OCI-LY3 (cell line): ENCODE measurements around the gene POLH.

Experiments used
- H2AFZ ChIP-seq: fragments of 200-600, 300-600 bp; shearing (Covaris generic); 2 replicates; pipeline ENCODE4 v1.6.0; 2014; ENCODE audit warnings: antibody characterized with exemption, low read depth, low read length
- H3K27ac ChIP-seq: fragments of 200-600, 300-600 bp; sonication (generic); 2 replicates; pipeline ENCODE4 v1.5.1; 2014; ENCODE audit warnings: mild to moderate bottlenecking, low read length, moderate library complexity, mixed read lengths
- H3K27me3 ChIP-seq: fragments of 200-600, 300-600 bp; sonication (generic); 2 replicates; pipeline ENCODE4 v1.6.1; 2014; ENCODE audit warnings: low read depth, low read length, mixed read lengths
- H3K36me3 ChIP-seq: fragments of 200-600, 300-600 bp; sonication (generic); replicated peaks from 2 replicates; pipeline ENCODE3; 2014; ENCODE audit warnings: low read depth, low read length, mixed read lengths
- H3K4me1 ChIP-seq: fragments of 300-600, 200-600 bp; sonication (generic); 2 replicates; pipeline ENCODE4 v1.6.1; 2014; ENCODE audit warnings: low read length, mixed read lengths
- H3K4me2 ChIP-seq: fragments of 200-600, 300-600 bp; sonication (generic); 2 replicates; pipeline ENCODE4 v1.6.1; 2014; ENCODE audit warnings: low read length, mixed read lengths
- H3K4me3 ChIP-seq: fragments of 300-600, 200-600 bp; sonication (generic); 2 replicates; pipeline ENCODE4 v1.5.1; 2014; ENCODE audit warnings: antibody characterized with exemption, mild to moderate bottlenecking, low read length, moderate library complexity
- H3K79me2 ChIP-seq: fragments of 300-600, 200-600 bp; shearing (Covaris generic); 2 replicates; pipeline ENCODE4 v1.6.1; 2014; ENCODE audit warnings: mild to moderate bottlenecking, low read length, mixed read lengths
- H3K9ac ChIP-seq: fragments of 300-600, 200-600 bp; shearing (Covaris generic); 2 replicates; pipeline ENCODE4 v1.6.0; 2014; ENCODE audit warnings: mild to moderate bottlenecking, low read length, moderate library complexity
- H3K9me3 ChIP-seq: fragments of 200-600, 300-600 bp; shearing (Covaris generic); 2 replicates; pipeline ENCODE4 v1.6.1; 2014; ENCODE audit warnings: low read length, mixed read lengths; ENCODE audit not compliant: insufficient read depth
- H4K20me1 ChIP-seq: fragments of 200-600, 300-600 bp; sonication (generic); 2 replicates; pipeline ENCODE4 v1.6.1; 2016; ENCODE audit warnings: low read length, mixed read lengths; ENCODE audit not compliant: insufficient read depth
- CTCF ChIP-seq: fragments of 200-600, 300-600 bp; sonication (generic); IDR thresholded peaks from 2 replicates; pipeline ENCODE4 v1.5.1; 2014; ENCODE audit warnings: antibody characterized with exemption, low read length, low read depth
- EZH2phosphoT487 ChIP-seq: fragments of 200-600 bp; shearing (Covaris generic); IDR thresholded peaks from 2 replicates; pipeline ENCODE4 v1.6.1; 2018; ENCODE audit warnings: antibody characterized with exemption, mixed run types, low read depth

Gene POLH

GRCh38 chr6:43593938-43594337 is 18.0 kb downstream of the POLH start:
- Histone ChIP-seq H4K20me1 (no peaks in the 10 kb centered on the region), H3K27ac (no peak overlapping the region), H3K27me3 (no peaks in the 10 kb centered on the region), H3K36me3 (peaks cover 35% of the 10 kb centered on the region), H3K4me1 (no peaks in the 10 kb centered on the region), H3K4me2 (no peak overlapping the region), H2AFZ (no peak overlapping the region), H3K4me3 (no peak overlapping the region), H3K9ac (no peak overlapping the region), H3K79me2 (no peaks in the 10 kb centered on the region; the same call in 1 of the 2 replicates), H3K9me3 (no peaks in the 10 kb centered on the region)
- TF ChIP-seq CTCF (no peak), EZH2phosphoT487 (no peak)

GRCh38 chr6:43600595-43600994 is 24.6 kb downstream of the POLH start:
- Histone ChIP-seq H2AFZ (no peak overlapping the region), H3K4me1 (no peaks in the 10 kb centered on the region), H4K20me1 (no peaks in the 10 kb centered on the region), H3K27ac (no peak overlapping the region), H3K79me2 (no peaks in the 10 kb centered on the region), H3K4me3 (no peak overlapping the region), H3K4me2 (no peak overlapping the region), H3K27me3 (no peaks in the 10 kb centered on the region), H3K9ac (no peak overlapping the region), H3K36me3 (peaks cover 49% of the 10 kb centered on the region), H3K9me3 (no peaks in the 10 kb centered on the region)
- no peak for TF ChIP-seq EZH2phosphoT487
- TF ChIP-seq CTCF = no peak

- no peak overlapping the region for H3K4me2 ChIP-seq
- H3K4me1 ChIP-seq = peaks cover 7% of the 10 kb centered on the region
- no peak overlapping the region for H3K9ac ChIP-seq
- no peaks in the 10 kb centered on the region for H4K20me1 ChIP-seq
- H3K9me3 ChIP-seq = no peaks in the 10 kb centered on the region
- H3K79me2 ChIP-seq = no peaks in the 10 kb centered on the region
- H3K4me3 ChIP-seq = no peak overlapping the region
- H3K27me3 ChIP-seq = no peaks in the 10 kb centered on the region
- H3K36me3 ChIP-seq = peaks cover 51% of the 10 kb centered on the region
- no peak overlapping the region for H2AFZ ChIP-seq
- no peak overlapping the region for H3K27ac ChIP-seq
- TF ChIP-seq CTCF (no peak), EZH2phosphoT487 (no peak)
Measured at GRCh38 chr6:43604174-43604573, 28.2 kb downstream of the POLH start.

GRCh38 chr6:43606019-43606418 is 30.0 kb downstream of the POLH start:
- Histone ChIP-seq H3K27me3 (no peaks in the 10 kb centered on the region), H3K36me3 (peaks cover 51% of the 10 kb centered on the region), H2AFZ (no peak overlapping the region), H3K4me3 (no peak overlapping the region), H3K9ac (no peak overlapping the region), H3K9me3 (no peaks in the 10 kb centered on the region), H3K79me2 (no peaks in the 10 kb centered on the region), H4K20me1 (no peaks in the 10 kb centered on the region), H3K27ac (no peak overlapping the region), H3K4me2 (no peak overlapping the region), H3K4me1 (peaks cover 7% of the 10 kb centered on the region)
- no peak for TF ChIP-seq EZH2phosphoT487

GRCh38 chr6:43608310-43608763 is 32.4 kb downstream of the POLH start:
- Histone ChIP-seq H3K79me2 (no peaks in the 10 kb centered on the region), H3K9me3 (no peaks in the 10 kb centered on the region), H4K20me1 (no peaks in the 10 kb centered on the region), H3K9ac (no peak overlapping the region), H3K4me3 (no peak overlapping the region), H3K4me2 (no peak overlapping the region), H3K27me3 (no peaks in the 10 kb centered on the region), H3K4me1 (peaks cover 7% of the 10 kb centered on the region), H3K36me3 (peaks cover 48% of the 10 kb centered on the region), H3K27ac (no peak overlapping the region), H2AFZ (no peak overlapping the region)
- TF ChIP-seq CTCF (peak; percentile 92), EZH2phosphoT487 (no peak)
